ENCODE data around the gene EPHB2. TPM values are rescaled to one million over a fixed set of nuclear protein-coding genes. Genes with fewer than 3 reads are reported as not detected.

Gene EPHB2
- total RNA-seq, 2 donors from 2014 or later, result 34.0 to 50.7 TPM

DNA sequence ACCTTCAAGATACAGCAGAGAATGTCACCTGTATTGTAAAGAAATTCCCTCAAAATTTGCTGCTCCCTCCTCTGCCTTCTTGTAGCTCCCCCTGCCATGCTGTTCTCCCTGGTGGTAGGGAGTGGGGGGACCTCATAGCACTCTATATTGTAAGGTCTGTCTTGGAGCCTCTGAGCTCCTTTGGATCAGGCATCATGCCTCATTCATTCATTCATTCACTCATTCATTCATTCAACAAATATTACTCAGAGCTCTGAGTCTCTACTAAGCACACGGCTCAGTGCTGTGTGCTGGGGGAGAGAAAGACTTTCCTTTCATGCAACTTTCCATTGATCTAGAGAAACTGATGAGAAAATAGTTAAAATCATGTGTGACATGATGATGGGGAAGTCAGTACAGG lies 27.1 kb upstream of the EPHB2 start:
- H3K9me3 ChIP-seq (ENCODE audit: control insufficient read depth, low read length), result no peaks in the 10 kb centered on the region
- H3K27ac Mint-ChIP-seq, result no peak overlapping the region
- no peaks in the 10 kb centered on the region for H3K36me3 Mint-ChIP-seq (ENCODE audit: low read depth)
- H3K36me3 ChIP-seq (ENCODE audit: control insufficient read depth, insufficient read depth, low read length), result no peaks in the 10 kb centered on the region
- H3K9me3 Mint-ChIP-seq, result no peaks in the 10 kb centered on the region
- H3K27ac ChIP-seq (ENCODE audit: low read depth, low read length), result no peak overlapping the region
- H3K4me3 Mint-ChIP-seq, result no peak overlapping the region
- TF ChIP-seq, protein P1, sequence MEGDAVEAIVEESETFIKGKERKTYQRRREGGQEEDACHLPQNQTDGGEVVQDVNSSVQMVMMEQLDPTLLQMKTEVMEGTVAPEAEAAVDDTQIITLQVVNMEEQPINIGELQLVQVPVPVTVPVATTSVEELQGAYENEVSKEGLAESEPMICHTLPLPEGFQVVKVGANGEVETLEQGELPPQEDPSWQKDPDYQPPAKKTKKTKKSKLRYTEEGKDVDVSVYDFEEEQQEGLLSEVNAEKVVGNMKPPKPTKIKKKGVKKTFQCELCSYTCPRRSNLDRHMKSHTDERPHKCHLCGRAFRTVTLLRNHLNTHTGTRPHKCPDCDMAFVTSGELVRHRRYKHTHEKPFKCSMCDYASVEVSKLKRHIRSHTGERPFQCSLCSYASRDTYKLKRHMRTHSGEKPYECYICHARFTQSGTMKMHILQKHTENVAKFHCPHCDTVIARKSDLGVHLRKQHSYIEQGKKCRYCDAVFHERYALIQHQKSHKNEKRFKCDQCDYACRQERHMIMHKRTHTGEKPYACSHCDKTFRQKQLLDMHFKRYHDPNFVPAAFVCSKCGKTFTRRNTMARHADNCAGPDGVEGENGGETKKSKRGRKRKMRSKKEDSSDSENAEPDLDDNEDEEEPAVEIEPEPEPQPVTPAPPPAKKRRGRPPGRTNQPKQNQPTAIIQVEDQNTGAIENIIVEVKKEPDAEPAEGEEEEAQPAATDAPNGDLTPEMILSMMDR (conservative IDR thresholded peaks at IDR 0.05), result no peak
- H3K27me3 Mint-ChIP-seq (ENCODE audit: insufficient read depth), result peaks cover 11% of the 10 kb centered on the region
- H3K4me1 Mint-ChIP-seq, result peaks cover 23% of the 10 kb centered on the region
- WGBS, 2 experiments (ENCODE audit: insufficient coverage in 1 of 2, insufficient read length in 1 of 2), result 86 to 100% methylated on average over 1 of the region's 1 CpG
- peaks cover 10% of the 10 kb centered on the region for H3K4me1 ChIP-seq (ENCODE audit: control insufficient read depth, insufficient read depth, low read length)
- no peak overlapping the region for H3K9ac ChIP-seq (ENCODE audit: extremely low read depth, low read length, poor library complexity, severe bottlenecking)
- no peak overlapping the region for H3K4me3 ChIP-seq (ENCODE audit: low read length)
- H3K27me3 ChIP-seq (ENCODE audit: control insufficient read depth, insufficient read depth, low read length, poor library complexity, severe bottlenecking), result no peaks in the 10 kb centered on the region
- no peak for DNase-seq

DNA sequence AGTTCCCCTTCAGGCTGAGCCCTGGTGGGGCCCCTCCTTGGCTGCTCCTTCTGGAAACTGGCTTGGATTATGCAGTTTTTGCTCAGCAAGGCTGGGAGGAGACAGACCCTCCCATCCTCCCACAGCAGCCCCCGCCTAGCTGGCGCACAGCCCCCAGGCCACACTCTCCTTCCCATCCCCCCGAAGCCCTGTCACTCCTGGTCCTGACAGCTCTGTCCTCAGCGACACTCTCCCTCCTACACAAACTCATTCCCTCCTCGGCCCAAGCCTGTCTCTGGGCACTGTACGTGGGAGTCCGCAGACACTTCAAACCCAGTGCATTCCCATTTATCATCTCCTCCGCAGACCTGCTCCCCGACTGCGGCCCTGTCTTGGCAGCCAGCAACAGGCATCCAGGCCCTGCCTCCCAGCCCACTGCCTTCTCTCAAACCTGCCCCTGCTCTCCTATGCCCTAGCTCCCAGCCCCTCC lies 25.0 kb upstream of the EPHB2 start:
- no peak overlapping the region for H3K9ac ChIP-seq (ENCODE audit: extremely low read depth, low read length, poor library complexity, severe bottlenecking)
- peak overlapping the region; percentile 63 for H3K27ac ChIP-seq (ENCODE audit: low read depth, low read length)
- peaks cover 10% of the 10 kb centered on the region for H3K4me1 ChIP-seq (ENCODE audit: control insufficient read depth, insufficient read depth, low read length)
- H3K27me3 ChIP-seq (ENCODE audit: control insufficient read depth, insufficient read depth, low read length, poor library complexity, severe bottlenecking), result no peaks in the 10 kb centered on the region
- DNase-seq, result no peak
- no peak overlapping the region for H3K4me3 ChIP-seq (ENCODE audit: low read length)
- H3K27ac Mint-ChIP-seq, result no peak overlapping the region
- TF ChIP-seq, protein P1 (conservative IDR thresholded peaks at IDR 0.05), result no peak
- no peaks in the 10 kb centered on the region for H3K9me3 ChIP-seq (ENCODE audit: control insufficient read depth, low read length)
- no peak overlapping the region for H3K4me3 Mint-ChIP-seq
- peaks cover 11% of the 10 kb centered on the region for H3K27me3 Mint-ChIP-seq (ENCODE audit: insufficient read depth)
- H3K36me3 Mint-ChIP-seq (ENCODE audit: low read depth), result no peaks in the 10 kb centered on the region
- WGBS, 2 experiments (ENCODE audit: insufficient coverage in 1 of 2, insufficient read length in 1 of 2), result 69 to 80% methylated on average over 7 to 10 of the region's 10 CpGs
- H3K36me3 ChIP-seq (ENCODE audit: control insufficient read depth, insufficient read depth, low read length), result no peaks in the 10 kb centered on the region
- peaks cover 23% of the 10 kb centered on the region for H3K4me1 Mint-ChIP-seq
- no peaks in the 10 kb centered on the region for H3K9me3 Mint-ChIP-seq

DNA sequence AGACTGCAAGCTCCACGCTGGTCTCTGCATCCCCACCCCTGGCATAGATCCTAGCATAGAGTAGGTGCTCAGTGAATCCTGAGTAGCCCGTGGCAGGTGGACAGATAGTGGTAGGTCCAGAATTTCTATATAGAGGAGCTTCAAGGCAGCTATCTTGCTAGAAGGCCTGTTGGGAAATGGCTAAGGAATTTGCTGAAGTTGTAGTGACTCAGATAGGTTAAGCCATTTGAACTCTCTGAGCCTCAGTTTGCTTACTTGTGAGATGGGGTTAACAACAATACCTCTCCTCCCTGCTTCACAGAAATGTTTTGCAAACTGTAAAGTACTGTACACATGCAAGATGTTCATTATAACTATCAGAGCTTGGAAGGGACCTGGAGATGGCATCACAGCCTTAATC lies 23.4 kb upstream of the EPHB2 start:
- Histone ChIP-seq H3K27ac (ENCODE audit: low read depth, low read length) (no peak overlapping the region), H3K4me3 (ENCODE audit: low read length) (no peak overlapping the region), H3K4me1 (ENCODE audit: control insufficient read depth, insufficient read depth, low read length) (peaks cover 10% of the 10 kb centered on the region), H3K9me3 (ENCODE audit: control insufficient read depth, low read length) (no peaks in the 10 kb centered on the region), H3K9ac (ENCODE audit: extremely low read depth, low read length, poor library complexity, severe bottlenecking) (no peak overlapping the region), H3K27me3 (ENCODE audit: control insufficient read depth, insufficient read depth, low read length, poor library complexity, severe bottlenecking) (no peaks in the 10 kb centered on the region), H3K36me3 (ENCODE audit: control insufficient read depth, insufficient read depth, low read length) (no peaks in the 10 kb centered on the region)
- TF ChIP-seq, protein P1 (conservative IDR thresholded peaks at IDR 0.05), result no peak
- Mint-ChIP-seq H3K4me3 (no peak overlapping the region), H3K36me3 (ENCODE audit: low read depth) (no peaks in the 10 kb centered on the region), H3K4me1 (peaks cover 23% of the 10 kb centered on the region), H3K27ac (no peak overlapping the region), H3K27me3 (ENCODE audit: insufficient read depth) (peaks cover 11% of the 10 kb centered on the region), H3K9me3 (no peaks in the 10 kb centered on the region)
- no peak for DNase-seq
- WGBS, 2 experiments (ENCODE audit: insufficient coverage in 1 of 2, insufficient read length in 1 of 2), result 92 to 100% methylated on average over 1 to 2 of the region's 2 CpGs
